HepG2 (cell line): Measurements from ENCODE around the gene KIRREL3. TPM values are rescaled to one million over a fixed set of nuclear protein-coding genes. Genes with fewer than 3 reads are reported as not detected.

Experiments used
- ATAC-seq: fragments of 200-7000 bp; cut with Tn5 transposase; 3 replicates; pipeline ENCODE4 v1.9.1; 2020; ENCODE audit warnings: mild to moderate bottlenecking, moderate library complexity
- BruUV-seq: library from RNA; stranded (reverse); fragments of 400-500 nt; replicated peaks from 2 replicates; lab custom pipeline; 2021; lab: Mats Ljungman, UMichigan
- CTCF ChIA-PET: fragments of 300-600 bp; formaldehyde crosslinking; extraction: SDS; loops from one replicate; lab custom pipeline; 2021; ENCODE audit warnings: low total read pairs, inconsistent platforms, low intra/inter-chr PET ratio; lab: Yijun Ruan, JAX
- POLR2A ChIA-PET: fragments of 350-600 bp; sonication (Branson Sonifier 250); formaldehyde crosslinking; loops from one replicate; lab custom pipeline; 2020; ENCODE audit warnings: antibody characterized with exemption, inconsistent platforms; lab: Yijun Ruan, JAX
- DNase-seq: peaks from one replicate; pipeline ENCODE4 v3.0.0-alpha.2; 2015; ENCODE audit warnings: low spot score
- FAIRE-seq: peaks from 3 replicates; lab custom pipeline; 2011; peaks lifted over from hg19 to GRCh38; lab: Jason Lieb, UNC
- H2AFZ ChIP-seq: one replicate; pipeline ENCODE4 v1.6.1; 2011; ENCODE audit warnings: low read length, inconsistent platforms
- H3K27ac ChIP-seq: fragments of 300-600 bp; 3 replicates; pipeline ENCODE4 v1.8.0; 2011; ENCODE audit warnings: mixed run types, mild to moderate bottlenecking, mixed read lengths, low read length, inconsistent platforms; ENCODE audit not compliant: insufficient read depth; ENCODE audit errors: extremely low read length
- H3K27me3 ChIP-seq, 2 experiments: fragments of 200-600 bp in 1 of 2; 2 replicates in 1 of 2; 3 replicates in 1 of 2; pipeline versions ENCODE4 v1.6.0 to v1.8.0; 2011; ENCODE audit warnings: low read length in 2 of 2, mild to moderate bottlenecking in 2 of 2, moderate library complexity in 2 of 2, inconsistent platforms in 1 of 2; ENCODE audit not compliant: insufficient read depth in 2 of 2, control insufficient read depth in 1 of 2
- H3K36me3 ChIP-seq, 2 experiments: fragments of 200-600 bp in 1 of 2; replicated peaks in 1 of 2; 2 replicates in 1 of 2; 3 replicates in 1 of 2; pipeline versions ENCODE4 v1.5.1 to v1.8.0; 2011; ENCODE audit warnings: low read length in 2 of 2, inconsistent platforms in 1 of 2; ENCODE audit not compliant: insufficient read depth in 2 of 2, control insufficient read depth in 1 of 2
- H3K4me1 ChIP-seq: 2 replicates; pipeline ENCODE4 v1.5.1; 2012; ENCODE audit warnings: low read length, inconsistent platforms; ENCODE audit not compliant: insufficient read depth
- H3K4me2 ChIP-seq: 2 replicates; pipeline ENCODE4 v1.6.0; 2011; ENCODE audit warnings: low read depth, low read length, inconsistent platforms
- H3K4me3 ChIP-seq, 3 experiments: fragments of 200-600 bp in 1 of 3; sonication (generic), shearing (Covaris generic) in 1 of 3; replicated peaks in 1 of 3; 2 replicates each; pipeline ENCODE4 v1.5.1; 2011 to 2016; ENCODE audit warnings: low read length in 3 of 3, inconsistent platforms in 2 of 3, low read depth in 2 of 3, mild to moderate bottlenecking in 2 of 3, control low read depth in 1 of 3, mixed read lengths in 1 of 3; ENCODE audit not compliant: insufficient read depth in 1 of 3
- H3K79me2 ChIP-seq: one replicate; pipeline ENCODE4 v1.6.1; 2011; ENCODE audit warnings: low read length, inconsistent platforms; ENCODE audit not compliant: insufficient read depth
- H3K9ac ChIP-seq: 2 replicates; pipeline ENCODE4 v1.6.0; 2011; ENCODE audit warnings: mild to moderate bottlenecking, low read depth, low read length, inconsistent platforms; ENCODE audit not compliant: insufficient read depth
- H3K9me3 ChIP-seq: 2 replicates; pipeline ENCODE4 v1.5.1; 2012; ENCODE audit warnings: mild to moderate bottlenecking, low read length
- H4K20me1 ChIP-seq: 2 replicates; pipeline ENCODE4 v1.6.0; 2011; ENCODE audit warnings: inconsistent platforms, mild to moderate bottlenecking, low read length, moderate library complexity; ENCODE audit not compliant: insufficient read depth
- CBX2 ChIP-seq, 2 experiments: fragments of 200-600 bp in 1 of 2; sonication (generic); formaldehyde crosslinking in 1 of 2; IDR thresholded peaks; 2 replicates each; pipeline versions ENCODE4 v1.7.0 to v1.8.1; 2018 to 2022; ENCODE audit warnings: low read depth in 2 of 2, low read length in 1 of 2, mild to moderate bottlenecking in 1 of 2, missing genetic modification reagents in 1 of 2
- MAFG ChIP-seq: sonication (generic); formaldehyde crosslinking; IDR thresholded peaks from 2 replicates; pipeline ENCODE4 v1.5.1; 2020; ENCODE audit warnings: mild to moderate bottlenecking, missing genetic modification reagents
- PHB2 ChIP-seq: fragments of 450-650 bp; IDR thresholded peaks from 2 replicates; pipeline ENCODE4 v1.6.1; 2018; ENCODE audit not compliant: partially characterized antibody
- SCMH1 ChIP-seq: sonication (generic); formaldehyde crosslinking; IDR thresholded peaks from 2 replicates; pipeline ENCODE4 v1.9.0; 2021; ENCODE audit warnings: missing genetic modification reagents, mild to moderate bottlenecking, borderline replicate concordance
- ZNF160 ChIP-seq: sonication (generic); formaldehyde crosslinking; IDR thresholded peaks from 2 replicates; pipeline ENCODE4 v1.8.0; 2022; ENCODE audit warnings: mild to moderate bottlenecking, inconsistent platforms, missing genetic modification reagents
- ZNF337 ChIP-seq: sonication (generic); formaldehyde crosslinking; IDR thresholded peaks from 2 replicates; pipeline ENCODE4 v1.5.1; 2020; ENCODE audit warnings: missing genetic modification reagents, low read depth, mild to moderate bottlenecking, borderline replicate concordance
- ZNF776 ChIP-seq: sonication (generic); formaldehyde crosslinking; IDR thresholded peaks from 2 replicates; pipeline ENCODE4 v1.4.0; 2020; ENCODE audit warnings: mild to moderate bottlenecking, missing genetic modification reagents
- ZNF790 ChIP-seq: sonication (generic); formaldehyde crosslinking; IDR thresholded peaks from 2 replicates; pipeline ENCODE4 v1.8.0; 2022; ENCODE audit warnings: missing genetic modification reagents, mild to moderate bottlenecking, borderline replicate concordance
- WGBS: methylation state at CpG from one replicate; pipeline ENCODE4 v1.1.6; 2017; ENCODE audit warnings: low lambda C conversion rate; 5-methylcytosine and 5-hydroxymethylcytosine counted together
- in situ Hi-C: cut with HindIII; loops from 2 replicates; pipeline ENCODE4 v1.10.0; 2017; ENCODE audit warnings: low pct_unique_long_range_greater_than_20kb; ENCODE audit not compliant: extremely low pct_ligation_motif_present
- intact Hi-C: fragments of 100-400 bp; cut with micrococcal nuclease; formaldehyde crosslinking; loops from one replicate; pipeline ENCODE4 v1.10.0; 2022; ENCODE audit not compliant: unreplicated experiment
- polyA plus RNA-seq, 8 experiments: library from polyadenylated mRNA; depleted of rRNA in 3 of 8; stranded (reverse) in 7 of 8; unstranded in 1 of 8; fragments of >200 nt; fragmentation: Illumina TruSeq in 4 of 8; extraction: Trizol in 4 of 8; gene quantifications; 2 replicates each; pipeline versions ENCODE4 v1.2.1 to v1.2.3, GENCODE V29; 2011 to 2016; ENCODE audit warnings: low read depth in 4 of 8, missing spikeins in 1 of 8, mixed read lengths in 1 of 8; ENCODE audit not compliant: insufficient read depth in 1 of 8
- total RNA-seq, 5 experiments: library from RNA; depleted of rRNA; stranded (reverse); fragments of >200 nt; fragmentation: Illumina TruSeq; extraction: Trizol; gene quantifications; 2 replicates each; pipeline ENCODE4 v1.2.3, GENCODE V29; 2016; ENCODE audit warnings: low read depth in 1 of 5
- TF ChIP-seq, protein P1 (sequence below): sonication (generic); formaldehyde crosslinking; IDR thresholded peaks from 2 replicates; pipeline ENCODE4 v1.5.1; 2020; ENCODE audit warnings: mild to moderate bottlenecking, missing genetic modification reagents, borderline replicate concordance
- TF ChIP-seq, protein P2 (sequence below): sonication (generic); formaldehyde crosslinking; IDR thresholded peaks from 2 replicates; pipeline ENCODE4 v1.4.0; 2020; ENCODE audit warnings: missing genetic modification reagents; ENCODE audit errors: not compliant biosample characterization

KIRREL3 gene
- total and polyA plus RNA-seq, 2 of the 13 experiments (the other 11 are each of a cell fraction or from before 2014, with no cell fraction given): not detected

DNA sequence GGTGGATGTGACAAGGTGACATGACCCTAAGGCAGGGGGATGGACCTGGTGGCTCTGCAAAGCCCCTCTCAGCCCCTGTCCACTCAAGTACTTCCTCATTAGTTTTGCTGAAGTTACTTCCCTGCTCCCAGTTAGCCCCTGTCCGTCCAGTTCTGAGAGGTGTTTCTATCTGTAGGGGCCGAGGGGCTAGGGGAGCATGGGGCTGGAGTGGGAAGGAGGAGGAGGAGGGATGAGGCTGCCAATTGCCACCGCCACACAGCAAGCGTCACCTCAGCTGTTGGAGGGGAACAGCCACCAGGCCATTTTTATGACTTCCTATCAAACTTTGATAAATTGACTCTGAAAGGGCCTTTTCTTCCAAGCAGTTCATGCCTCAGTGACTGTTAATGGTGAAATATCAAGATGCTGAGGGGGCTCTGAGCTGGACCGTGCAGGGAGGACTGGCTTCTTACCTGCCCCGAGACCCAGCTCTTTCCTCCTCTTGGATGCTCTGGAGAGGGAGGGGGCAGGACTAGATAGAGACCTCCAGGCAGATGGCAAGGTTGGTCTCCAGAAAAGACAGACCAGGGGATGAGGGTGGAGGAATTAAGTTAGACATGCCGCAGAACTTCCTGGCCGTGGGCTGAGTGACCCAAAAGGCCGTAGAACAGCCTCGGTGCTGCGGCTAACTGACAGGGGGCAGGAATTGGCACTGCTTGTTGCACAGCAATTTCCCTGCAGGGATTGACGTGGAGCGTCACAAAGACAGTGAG, 508.1 kb downstream of the KIRREL3 start:
- WGBS: 58% methylated on average over 8 of the region's 13 CpGs
- POLR2A ChIA-PET: no interaction called here

More for the DNA sequence above, 508.1 kb downstream of the KIRREL3 start:
- Histone ChIP-seq H3K9me3 (no peaks in the 10 kb centered on the region), H3K4me1 (no peaks in the 10 kb centered on the region), H2AFZ (no peak overlapping the region), H4K20me1 (no peaks in the 10 kb centered on the region), H3K79me2 (no peaks in the 10 kb centered on the region), H3K27me3 (peaks cover 4 to 50% of the 10 kb centered on the region in 2 experiments; a peak in 4 of 5 replicates), H3K9ac (no peak overlapping the region), H3K36me3 (no peaks in the 10 kb centered on the region), H3K27ac (no peak overlapping the region), H3K4me3 (no peak overlapping the region), H3K4me2 (no peak overlapping the region)
- in situ Hi-C loops (no loop called here), intact Hi-C loops (no loop called here)
- ATAC-seq (no peak), FAIRE-seq (no peak), DNase-seq (no peak)
- no TSS peak for BruUV-seq
- no peak for TF ChIP-seq ZNF160 (CRISPR knock-in tag)
- TF ChIP-seq, protein P1, sequence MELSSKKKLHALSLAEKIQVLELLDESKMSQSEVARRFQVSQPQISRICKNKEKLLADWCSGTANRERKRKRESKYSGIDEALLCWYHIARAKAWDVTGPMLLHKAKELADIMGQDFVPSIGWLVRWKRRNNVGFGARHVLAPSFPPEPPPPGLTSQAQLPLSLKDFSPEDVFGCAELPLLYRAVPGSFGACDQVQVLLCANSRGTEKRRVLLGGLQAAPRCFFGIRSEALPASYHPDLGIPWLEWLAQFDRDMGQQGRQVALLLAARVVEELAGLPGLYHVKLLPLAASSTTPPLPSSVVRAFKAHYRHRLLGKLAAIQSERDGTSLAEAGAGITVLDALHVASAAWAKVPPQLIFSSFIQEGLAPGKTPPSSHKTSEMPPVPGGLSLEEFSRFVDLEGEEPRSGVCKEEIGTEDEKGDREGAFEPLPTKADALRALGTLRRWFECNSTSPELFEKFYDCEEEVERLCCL (CRISPR knock-in tag): no peak
- no peak for TF ChIP-seq ZNF776 (CRISPR knock-in tag)
- no peak for TF ChIP-seq SCMH1 (CRISPR knock-in tag)
- no peak for TF ChIP-seq MAFG
- TF ChIP-seq, protein P2, sequence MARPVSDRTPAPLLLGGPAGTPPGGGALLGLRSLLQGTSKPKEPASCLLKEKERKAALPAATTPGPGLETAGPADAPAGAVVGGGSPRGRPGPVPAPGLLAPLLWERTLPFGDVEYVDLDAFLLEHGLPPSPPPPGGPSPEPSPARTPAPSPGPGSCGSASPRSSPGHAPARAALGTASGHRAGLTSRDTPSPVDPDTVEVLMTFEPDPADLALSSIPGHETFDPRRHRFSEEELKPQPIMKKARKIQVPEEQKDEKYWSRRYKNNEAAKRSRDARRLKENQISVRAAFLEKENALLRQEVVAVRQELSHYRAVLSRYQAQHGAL: no peak
- no peak for TF ChIP-seq PHB2
- no peak for TF ChIP-seq ZNF790 (CRISPR knock-in tag)
- TF ChIP-seq CBX2 (IDR thresholded peaks at IDR 0.05; ENCODE audit: low read depth, low read length): no peak
- no peak for TF ChIP-seq CBX2 (CRISPR knock-in tag; IDR thresholded peaks at IDR 0.05; ENCODE audit: low read depth)
- TF ChIP-seq ZNF337 (CRISPR knock-in tag): no peak
- CTCF ChIA-PET: no interaction called here
